OCI-LY7 (cell line): ENCODE results near the gene GBA3.

Experiments used
- CTCF ChIP-seq: fragments of 200-600 bp; sonication (generic); conservative IDR thresholded peaks from 2 replicates; pipeline ENCODE4 v1.5.1; 2014; ENCODE audit warnings: mild to moderate bottlenecking, antibody characterized with exemption, low read length, moderate library complexity, mixed read lengths
- EZH2phosphoT487 ChIP-seq: fragments of 200-600 bp; sonication (generic); IDR thresholded peaks from 2 replicates; pipeline ENCODE4 v1.6.1; 2018; ENCODE audit warnings: low read depth, borderline replicate concordance, mild to moderate bottlenecking, mixed run types, antibody characterized with exemption, low read length, moderate library complexity, mixed read lengths

GRCh38 chr4:22814906-22815305, 122.2 kb downstream of the GBA3 start:
- TF ChIP-seq CTCF (no peak), EZH2phosphoT487 (no peak)
